ENCODE measurements around the gene GPR65.

- TF ChIP-seq CTCF (IDR thresholded peaks at IDR 0.05) = no peak
- no peak for TF ChIP-seq EZH2 (IDR thresholded peaks at IDR 0.05; ENCODE audit: borderline replicate concordance, insufficient read depth, low read depth, low read length, poor library complexity, severe bottlenecking)
Observed at GRCh38 chr14:88026890-88027289, 22.0 kb downstream of the GPR65 start.

All from B cell (primary cell).